Dedifferentiated amniotic fluid mesenchymal stem cell (primary cell): ENCODE results near the gene NPHS2.
A peak's percentile ranks its signal among the peaks of the same experiment; 100 is the strongest.

Experiments used
- DNase-seq: peaks from one replicate; pipeline ENCODE4 v3.0.0-alpha.2; 2016; ENCODE audit errors: extremely low spot score

NPHS2 gene

GRCh38 chr1:179575497-179576314, at the start of gene NPHS2:
TSS of gene NPHS2 (minus strand) at chr1:179575948. CDS start at chr1:179575864, 84 bp downstream.
- DNase-seq, result no peak

GRCh38 chr1:179612361-179612760, 36.6 kb upstream of the NPHS2 start:
- no peak for DNase-seq

- DNase-seq, result no peak
Observed at GRCh38 chr1:179601093-179601492, 25.3 kb upstream of the NPHS2 start.

GRCh38 chr1:179599623-179600249, 24.0 kb upstream of the NPHS2 start:
- no peak for DNase-seq

- no peak for DNase-seq
Observed at GRCh38 chr1:179598631-179599030, 22.9 kb upstream of the NPHS2 start.

GRCh38 chr1:179591592-179592580, 16.1 kb upstream of the NPHS2 start, which contains the start of gene TDRD5:
TSS of gene TDRD5 (plus strand) at chr1:179591832. CDS start at chr1:179592616, 784 bp downstream.
- DNase-seq, result no peak

GRCh38 chr1:179591253-179591591, 15.5 kb upstream of the NPHS2 start:
- DNase-seq, result no peak

- no peak for DNase-seq
Observed at GRCh38 chr1:179590671-179591070, 14.9 kb upstream of the NPHS2 start.

- no peak for DNase-seq
Observed at GRCh38 chr1:179589509-179589908, 13.8 kb upstream of the NPHS2 start.

- DNase-seq, result no peak
Observed at GRCh38 chr1:179588425-179589024, 12.8 kb upstream of the NPHS2 start.

- no peak for DNase-seq
Observed at GRCh38 chr1:179587336-179587735, 11.6 kb upstream of the NPHS2 start.

- DNase-seq, result no peak
Observed at GRCh38 chr1:179586107-179586823, 10.5 kb upstream of the NPHS2 start.

- no peak for DNase-seq
Observed at GRCh38 chr1:179583771-179584320, 8.1 kb upstream of the NPHS2 start.

- no peak for DNase-seq
Observed at GRCh38 chr1:179576509-179576908, 761 bp upstream of the NPHS2 start.

GRCh38 chr1:179558078-179558477, 17.7 kb downstream of the NPHS2 start:
- no peak for DNase-seq

GRCh38 chr1:179554427-179554826, 21.3 kb downstream of the NPHS2 start:
- DNase-seq, result no peak

GRCh38 chr1:179550746-179551682, 24.7 kb downstream of the NPHS2 start:
- peak; percentile 35 for DNase-seq

GRCh38 chr1:179549368-179549700, 26.4 kb downstream of the NPHS2 start:
- no peak for DNase-seq

GRCh38 chr1:179548666-179549367, 26.9 kb downstream of the NPHS2 start:
- DNase-seq, result no peak
